ENCODE data around the gene CNBP. TPM values are rescaled to one million over a fixed set of nuclear protein-coding genes. Genes with fewer than 3 reads are reported as not detected.

Gene CNBP
- total RNA-seq, 5 donors from 2014 or later (not counting 1 experiment from before 2014, with no cell fraction given), result 280 to 382 (median 356) TPM

DNA sequence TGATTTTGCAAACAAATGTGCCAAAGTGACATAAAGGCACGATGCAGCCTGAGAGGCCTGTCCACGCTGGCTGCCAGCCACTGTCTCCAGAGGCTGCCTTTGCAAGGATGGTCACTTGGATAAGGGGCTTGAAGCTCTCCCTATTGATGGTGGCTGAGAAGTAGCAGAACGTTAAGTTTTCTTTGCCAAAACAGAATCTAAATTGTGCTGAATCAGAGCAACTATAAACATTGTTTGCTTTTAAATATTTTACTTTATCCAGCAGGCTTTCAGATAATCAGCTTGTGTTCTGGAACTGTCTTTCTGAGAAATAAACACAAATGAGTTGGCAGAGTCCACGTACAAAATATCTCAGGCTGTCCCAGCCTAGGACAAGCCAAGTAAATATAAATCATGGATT is 23.8 kb upstream of the CNBP start:
- Histone ChIP-seq H3K4me1 (ENCODE audit: control insufficient read depth in 1 of 2, extremely low read depth in 1 of 2, insufficient read depth in 2 of 2, low read length in 2 of 2) (no peaks in the 10 kb centered on the region), H3K27me3 (replicated peaks in 1 of 2; ENCODE audit: control insufficient read depth in 2 of 2, extremely low read depth in 1 of 2, insufficient read depth in 2 of 2, low read length in 1 of 2) (peaks cover 0 to 7% of the 10 kb centered on the region in 2 experiments), H3K9me3 (no peaks in the 10 kb centered on the region), H3K27ac (ENCODE audit: low read length) (no peak overlapping the region), H3K36me3 (ENCODE audit: control insufficient read depth in 2 of 2, extremely low read depth in 1 of 2, insufficient read depth in 1 of 2, low read length in 1 of 2) (no peaks in the 10 kb centered on the region), H3K4me3 (ENCODE audit: control insufficient read depth in 1 of 2, extremely low read depth in 1 of 2, low read length in 1 of 2) (no peak overlapping the region)
- H3K4me1 Mint-ChIP-seq, result no peaks in the 10 kb centered on the region
- peaks cover 0 to 6% of the 10 kb centered on the region in 2 donors for H3K27me3 Mint-ChIP-seq
- CTCF ChIA-PET, result no interaction called here
- H3K9me3 Mint-ChIP-seq, result no peaks in the 10 kb centered on the region
- 100% methylated on average over 2 of the region's 4 CpGs for WGBS (ENCODE audit: insufficient coverage)
- H3K4me3 Mint-ChIP-seq, result no peak overlapping the region
- DNase-seq, result no peak
- ATAC-seq (replicated peaks in 1 of 4), result no peak
- H3K36me3 Mint-ChIP-seq, result no peaks in the 10 kb centered on the region
- no peak overlapping the region for H3K27ac Mint-ChIP-seq
- POLR2A ChIA-PET, result no interaction called here

- CTCF ChIA-PET, result no interaction called here
- WGBS (ENCODE audit: insufficient coverage), result 94% methylated on average over 7 of the region's 8 CpGs
- H3K27ac Mint-ChIP-seq, result no peak overlapping the region
These were observed 21.6 kb upstream of the CNBP start for GRCh38 chr3:129205109-129205832.

DNA sequence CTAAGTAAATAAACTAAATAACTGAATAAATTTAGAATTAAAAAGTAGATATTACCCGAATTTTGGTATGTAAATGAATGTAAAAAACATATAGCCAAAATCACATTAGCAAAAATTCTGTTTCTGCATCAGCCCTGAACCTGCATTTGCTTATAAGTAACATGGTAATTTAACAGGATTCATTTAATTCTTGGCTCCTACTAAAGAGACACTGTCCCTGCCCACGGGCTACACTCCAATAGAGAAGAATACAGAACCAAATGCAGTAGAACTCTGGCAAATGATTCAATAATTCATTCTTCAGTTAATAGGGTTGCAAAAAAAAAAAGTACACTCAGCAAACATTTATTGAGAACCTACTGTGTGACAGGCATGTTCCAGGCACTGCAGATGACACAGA is 20.8 kb upstream of the CNBP start:
- H3K27ac ChIP-seq (ENCODE audit: low read length), result no peak overlapping the region
- no peaks in the 10 kb centered on the region for H3K9me3 ChIP-seq
- no peak overlapping the region for H3K27ac Mint-ChIP-seq
- no peaks in the 10 kb centered on the region for H3K4me1 ChIP-seq (ENCODE audit: control insufficient read depth in 1 of 2, extremely low read depth in 1 of 2, insufficient read depth in 2 of 2, low read length in 2 of 2)
- no peaks in the 10 kb centered on the region for H3K27me3 Mint-ChIP-seq
- CTCF ChIA-PET, result no interaction called here
- POLR2A ChIA-PET, result interaction anchor here (0.6 kb wide), 3 partner anchors 19 to 256 kb away, joined by 3 to 5 read pairs (median 3); no protein-coding TSS in a partner anchor
- ATAC-seq (replicated peaks in 1 of 4) (no peak), DNase-seq (no peak)
- no peaks in the 10 kb centered on the region for H3K36me3 ChIP-seq (ENCODE audit: control insufficient read depth in 2 of 2, extremely low read depth in 1 of 2, insufficient read depth in 1 of 2, low read length in 1 of 2)
- H3K27me3 ChIP-seq (replicated peaks in 1 of 2; ENCODE audit: control insufficient read depth in 2 of 2, extremely low read depth in 1 of 2, insufficient read depth in 2 of 2, low read length in 1 of 2), result peaks cover 0 to 7% of the 10 kb centered on the region in 2 experiments
- no peaks in the 10 kb centered on the region for H3K4me1 Mint-ChIP-seq
- no peaks in the 10 kb centered on the region for H3K9me3 Mint-ChIP-seq
- no peak overlapping the region for H3K4me3 ChIP-seq (ENCODE audit: control insufficient read depth in 1 of 2, extremely low read depth in 1 of 2, low read length in 1 of 2)
- H3K4me3 Mint-ChIP-seq, result no peak overlapping the region
- no peaks in the 10 kb centered on the region for H3K36me3 Mint-ChIP-seq
- WGBS (ENCODE audit: insufficient coverage), result no CpG with 5 or more reads among the region's 2 CpGs

More at GRCh38 chr3:129205109-129205832, 21.6 kb upstream of the CNBP start:
- no peaks in the 10 kb centered on the region for H3K9me3 ChIP-seq
- ATAC-seq (replicated peaks in 1 of 4), result no peak
- no peaks in the 10 kb centered on the region for H3K36me3 Mint-ChIP-seq
- no peaks in the 10 kb centered on the region for H3K36me3 ChIP-seq (ENCODE audit: control insufficient read depth in 2 of 2, extremely low read depth in 1 of 2, insufficient read depth in 1 of 2, low read length in 1 of 2)
- H3K27me3 ChIP-seq (replicated peaks in 1 of 2; ENCODE audit: control insufficient read depth in 2 of 2, extremely low read depth in 1 of 2, insufficient read depth in 2 of 2, low read length in 1 of 2), result peaks cover 0 to 7% of the 10 kb centered on the region in 2 experiments
- no peak for DNase-seq
- no peak overlapping the region for H3K4me3 Mint-ChIP-seq
- no peak overlapping the region for H3K4me3 ChIP-seq (ENCODE audit: control insufficient read depth in 1 of 2, extremely low read depth in 1 of 2, low read length in 1 of 2)
- H3K4me1 ChIP-seq (ENCODE audit: control insufficient read depth in 1 of 2, extremely low read depth in 1 of 2, insufficient read depth in 2 of 2, low read length in 2 of 2), result no peaks in the 10 kb centered on the region
- H3K9me3 Mint-ChIP-seq, result no peaks in the 10 kb centered on the region
- no peak overlapping the region for H3K27ac ChIP-seq (ENCODE audit: low read length)
- POLR2A ChIA-PET, result no interaction called here
- no peaks in the 10 kb centered on the region for H3K4me1 Mint-ChIP-seq
- H3K27me3 Mint-ChIP-seq, result peaks cover 0 to 1% of the 10 kb centered on the region in 2 donors

GRCh38 chr3:129199366-129199765 is 15.7 kb upstream of the CNBP start:
- no peaks in the 10 kb centered on the region for H3K36me3 ChIP-seq (ENCODE audit: control insufficient read depth in 2 of 2, extremely low read depth in 1 of 2, insufficient read depth in 1 of 2, low read length in 1 of 2)
- POLR2A ChIA-PET, result no interaction called here
- 98% methylated on average over 6 of the region's 8 CpGs for WGBS (ENCODE audit: insufficient coverage)

DNA sequence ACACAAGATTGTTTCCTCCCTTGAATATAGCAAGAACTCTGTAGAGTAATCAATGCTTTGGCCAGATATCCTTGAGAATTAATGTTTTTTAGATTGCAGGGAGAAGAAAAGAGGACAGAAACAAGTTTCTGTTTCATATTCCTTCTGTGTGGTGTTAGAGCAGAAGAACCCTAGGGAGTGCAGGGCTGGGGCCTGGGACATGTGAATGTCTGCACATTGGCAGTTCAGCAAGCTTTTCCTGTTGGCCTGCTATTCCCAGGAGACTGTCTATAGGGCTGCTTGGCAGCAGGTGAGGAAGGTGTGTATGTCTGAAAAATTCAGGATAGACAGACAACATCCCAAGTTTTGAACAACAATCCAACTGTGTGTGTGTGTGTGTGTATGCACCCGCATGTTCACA is 13.6 kb upstream of the CNBP start:
- CTCF ChIA-PET, result no interaction called here
- H3K36me3 Mint-ChIP-seq, result no peaks in the 10 kb centered on the region
- H3K27ac Mint-ChIP-seq, result no peak overlapping the region
- no peak for DNase-seq
- H3K36me3 ChIP-seq (ENCODE audit: control insufficient read depth in 2 of 2, extremely low read depth in 1 of 2, insufficient read depth in 1 of 2, low read length in 1 of 2), result no peaks in the 10 kb centered on the region
- no peak for ATAC-seq (replicated peaks in 1 of 4)
- no peak overlapping the region for H3K4me3 ChIP-seq (ENCODE audit: control insufficient read depth in 1 of 2, extremely low read depth in 1 of 2, low read length in 1 of 2)
- H3K4me1 Mint-ChIP-seq, result no peaks in the 10 kb centered on the region
- WGBS (ENCODE audit: insufficient coverage), result no CpG with 5 or more reads among the region's 1 CpG
- no peaks in the 10 kb centered on the region for H3K4me1 ChIP-seq (ENCODE audit: control insufficient read depth in 1 of 2, extremely low read depth in 1 of 2, insufficient read depth in 2 of 2, low read length in 2 of 2)
- no peaks in the 10 kb centered on the region for H3K9me3 ChIP-seq
- H3K27me3 Mint-ChIP-seq, result no peaks in the 10 kb centered on the region
- no peak overlapping the region for H3K4me3 Mint-ChIP-seq
- POLR2A ChIA-PET, result no interaction called here
- H3K27ac ChIP-seq (ENCODE audit: low read length), result no peak overlapping the region
- no peaks in the 10 kb centered on the region for H3K9me3 Mint-ChIP-seq
- H3K27me3 ChIP-seq (replicated peaks in 1 of 2; ENCODE audit: control insufficient read depth in 2 of 2, extremely low read depth in 1 of 2, insufficient read depth in 2 of 2, low read length in 1 of 2), result no peaks in the 10 kb centered on the region

More at GRCh38 chr3:129199366-129199765, 15.7 kb upstream of the CNBP start:
- Mint-ChIP-seq H3K27me3 (no peaks in the 10 kb centered on the region), H3K4me1 (no peaks in the 10 kb centered on the region), H3K27ac (no peak overlapping the region), H3K9me3 (no peaks in the 10 kb centered on the region), H3K4me3 (no peak overlapping the region), H3K36me3 (no peaks in the 10 kb centered on the region)
- DNase-seq, result no peak
- no peaks in the 10 kb centered on the region for H3K27me3 ChIP-seq (replicated peaks in 1 of 2; ENCODE audit: control insufficient read depth in 2 of 2, extremely low read depth in 1 of 2, insufficient read depth in 2 of 2, low read length in 1 of 2)
- no peak for ATAC-seq (replicated peaks in 1 of 4)
- H3K27ac ChIP-seq (ENCODE audit: low read length), result no peak overlapping the region
- CTCF ChIA-PET, result interaction anchor here in 1 of 2 donors (0.6 kb wide), 1 partner anchor 352 kb away, joined by 4 read pairs; no protein-coding TSS in a partner anchor
- H3K9me3 ChIP-seq, result no peaks in the 10 kb centered on the region
- H3K4me3 ChIP-seq (ENCODE audit: control insufficient read depth in 1 of 2, extremely low read depth in 1 of 2, low read length in 1 of 2), result no peak overlapping the region
- no peaks in the 10 kb centered on the region for H3K4me1 ChIP-seq (ENCODE audit: control insufficient read depth in 1 of 2, extremely low read depth in 1 of 2, insufficient read depth in 2 of 2, low read length in 2 of 2)

DNA sequence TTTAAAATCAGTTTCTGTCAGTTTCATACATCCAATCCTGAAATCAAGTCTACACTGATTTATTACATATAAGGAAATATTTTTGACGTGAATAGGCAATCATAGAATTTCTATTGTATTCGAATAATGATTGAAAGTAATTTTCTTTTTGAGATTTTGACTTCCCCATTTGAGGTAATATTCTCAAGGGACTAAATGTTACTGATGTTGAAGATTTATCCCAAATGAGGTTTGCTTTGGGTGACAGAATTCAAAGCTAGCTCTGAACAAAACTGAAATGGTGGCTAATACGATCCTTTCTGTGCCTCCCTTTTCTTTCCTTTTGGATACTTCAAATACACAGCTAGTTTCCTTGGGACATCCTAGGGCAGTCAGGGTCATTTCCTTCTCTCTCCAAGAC is 12.9 kb upstream of the CNBP start:
- no peak overlapping the region for H3K27ac ChIP-seq (ENCODE audit: low read length)
- H3K27ac Mint-ChIP-seq, result no peak overlapping the region
- no peaks in the 10 kb centered on the region for H3K9me3 ChIP-seq
- ATAC-seq (replicated peaks in 1 of 4), result no peak
- no peak overlapping the region for H3K4me3 ChIP-seq (ENCODE audit: control insufficient read depth in 1 of 2, extremely low read depth in 1 of 2, low read length in 1 of 2)
- CTCF ChIA-PET, result interaction anchor here in 1 of 2 donors (0.6 kb wide), 2 partner anchors 39 to 1062 kb away, joined by 4 to 5 read pairs; no protein-coding TSS in a partner anchor
- H3K27me3 Mint-ChIP-seq, result no peaks in the 10 kb centered on the region
- POLR2A ChIA-PET, result no interaction called here
- H3K4me1 Mint-ChIP-seq, result no peaks in the 10 kb centered on the region
- no peaks in the 10 kb centered on the region for H3K36me3 ChIP-seq (ENCODE audit: control insufficient read depth in 2 of 2, extremely low read depth in 1 of 2, insufficient read depth in 1 of 2, low read length in 1 of 2)
- no peaks in the 10 kb centered on the region for H3K4me1 ChIP-seq (ENCODE audit: control insufficient read depth in 1 of 2, extremely low read depth in 1 of 2, insufficient read depth in 2 of 2, low read length in 2 of 2)
- no peak overlapping the region for H3K4me3 Mint-ChIP-seq
- WGBS (ENCODE audit: insufficient coverage), result no CpG with 5 or more reads among the region's 3 CpGs
- no peaks in the 10 kb centered on the region for H3K27me3 ChIP-seq (replicated peaks in 1 of 2; ENCODE audit: control insufficient read depth in 2 of 2, extremely low read depth in 1 of 2, insufficient read depth in 2 of 2, low read length in 1 of 2)
- no peaks in the 10 kb centered on the region for H3K36me3 Mint-ChIP-seq
- no peak for DNase-seq
- H3K9me3 Mint-ChIP-seq, result no peaks in the 10 kb centered on the region
